K562 (cell line): ENCODE results near the gene MMAB. TPM values are rescaled to one million over a fixed set of nuclear protein-coding genes. Genes with fewer than 3 reads are reported as not detected.

Source experiments
- ATAC-seq: fragments of 200-7000 bp; cut with Tn5 transposase; 3 replicates; pipeline ENCODE4 v1.9.1; 2020; ENCODE audit warnings: moderate library complexity
- BruUV-seq: library from RNA; stranded (reverse); fragments of 400-500 nt; replicated peaks from 2 replicates; lab custom pipeline; 2021; lab: Mats Ljungman, UMichigan
- CTCF ChIA-PET: fragments of 300-600 bp; formaldehyde crosslinking; extraction: SDS; loops from one replicate; lab custom pipeline; 2021; ENCODE audit warnings: low intra/inter-chr PET ratio; lab: Yijun Ruan, JAX
- POLR2A ChIA-PET: fragments of 300-600, 350-650 bp; sonication (Branson Sonifier 250); formaldehyde crosslinking; extraction: SDS; loops from one replicate; lab custom pipeline; 2021; ENCODE audit warnings: antibody characterized with exemption, inconsistent platforms; lab: Yijun Ruan, JAX
- DNase-seq, 4 experiments: peaks; one replicate each; pipeline versions ENCODE4 v3.0.0 to v3.0.0-alpha.2; 2011 to 2018; ENCODE audit warnings: low spot score in 3 of 4, mixed read lengths in 3 of 4; ENCODE audit errors: extremely low read depth in 1 of 4
- FAIRE-seq: peaks from 2 replicates; lab custom pipeline; 2011; peaks lifted over from hg19 to GRCh38; lab: Jason Lieb, UNC
- H2AFZ ChIP-seq: 2 replicates; pipeline ENCODE4 v1.6.0; 2011; ENCODE audit warnings: low read depth, low read length, control low read depth, inconsistent platforms
- H3K27ac ChIP-seq: fragments of 200-600 bp; 3 replicates; pipeline ENCODE4 v1.8.0; 2011; ENCODE audit warnings: low read depth, mild to moderate bottlenecking, control low read depth, inconsistent platforms, low read length, moderate library complexity, mixed read lengths; ENCODE audit errors: extremely low read depth
- H3K27me3 ChIP-seq, 2 experiments: fragments of 300-600 bp in 1 of 2; 2 replicates in 1 of 2; 3 replicates in 1 of 2; pipeline versions ENCODE4 v1.6.0 to v1.8.0; 2011; ENCODE audit warnings: inconsistent platforms in 2 of 2, low read length in 2 of 2, mild to moderate bottlenecking in 1 of 2, mixed read lengths in 1 of 2, moderate library complexity in 1 of 2; ENCODE audit not compliant: control insufficient read depth in 2 of 2, insufficient read depth in 2 of 2
- H3K36me3 ChIP-seq: fragments of 300-600 bp; 3 replicates; pipeline ENCODE4 v1.8.0; 2011; ENCODE audit warnings: mild to moderate bottlenecking, low read length, inconsistent platforms; ENCODE audit not compliant: control insufficient read depth, insufficient read depth
- H3K4me1 ChIP-seq, 2 experiments: fragments of 200-600 bp in 1 of 2; replicated peaks in 1 of 2; 2 replicates in 1 of 2; 3 replicates in 1 of 2; pipeline versions ENCODE4 v1.5.1 to v1.8.0; 2011; ENCODE audit warnings: inconsistent platforms in 2 of 2, low read length in 2 of 2, mild to moderate bottlenecking in 1 of 2, mixed read lengths in 1 of 2, moderate library complexity in 1 of 2; ENCODE audit not compliant: control insufficient read depth in 2 of 2, insufficient read depth in 2 of 2
- H3K4me2 ChIP-seq: 2 replicates; pipeline ENCODE4 v1.6.1; 2011; ENCODE audit warnings: low read length, control low read depth, inconsistent platforms, mixed read lengths; ENCODE audit not compliant: insufficient read depth
- H3K4me3 ChIP-seq: fragments of 200-600 bp; sonication (generic), shearing (Covaris generic); 2 replicates; pipeline ENCODE4 v1.5.1; 2016; ENCODE audit warnings: control low read depth, inconsistent platforms
- H3K79me2 ChIP-seq: fragments of 200-600 bp; 3 replicates; pipeline ENCODE4 v1.8.0; 2011; ENCODE audit warnings: low read length, inconsistent platforms; ENCODE audit not compliant: control insufficient read depth, insufficient read depth
- H3K9ac ChIP-seq, 2 experiments: 2 replicates each; pipeline versions ENCODE4 v1.6.0 to v1.6.1; 2011; ENCODE audit warnings: low read depth in 2 of 2, low read length in 2 of 2, control low read depth in 1 of 2, inconsistent platforms in 1 of 2, mild to moderate bottlenecking in 1 of 2, mixed read lengths in 1 of 2; ENCODE audit not compliant: insufficient read depth in 1 of 2
- H3K9me1 ChIP-seq: one replicate; pipeline ENCODE4 v1.6.0; 2011; ENCODE audit warnings: inconsistent platforms, mild to moderate bottlenecking, low read length, moderate library complexity; ENCODE audit not compliant: control insufficient read depth, insufficient read depth
- H3K9me3 ChIP-seq: replicated peaks from 2 replicates; pipeline ENCODE4 v1.5.1; 2011; ENCODE audit warnings: low read depth, low read length, inconsistent platforms; ENCODE audit not compliant: control insufficient read depth, insufficient read depth
- H4K20me1 ChIP-seq: replicated peaks from 2 replicates; pipeline ENCODE4 v1.6.1; 2011; ENCODE audit warnings: low read length, inconsistent platforms, mixed read lengths; ENCODE audit not compliant: control insufficient read depth, insufficient read depth
- AFF1 ChIP-seq, 2 experiments: fragments of 450-650 bp; IDR thresholded peaks; 2 replicates each; pipeline ENCODE4 v1.6.1; 2018; ENCODE audit warnings: mild to moderate bottlenecking in 2 of 2, low read depth in 1 of 2; ENCODE audit not compliant: partially characterized antibody in 2 of 2
- FOS ChIP-seq: IDR thresholded peaks from 3 replicates; pipeline ENCODE4 v1.6.1; 2011; ENCODE audit not compliant: insufficient read length; ENCODE audit errors: extremely low read depth
- L3MBTL2 ChIP-seq: fragments of 450-650 bp; IDR thresholded peaks from 2 replicates; pipeline ENCODE4 v1.6.1; 2016; ENCODE audit warnings: mild to moderate bottlenecking, moderate library complexity
- LEF1 ChIP-seq: fragments of 450-650 bp; IDR thresholded peaks from 2 replicates; pipeline ENCODE4 v1.6.1; 2016; ENCODE audit warnings: mild to moderate bottlenecking
- NFE2L1 ChIP-seq: fragments of 450-650 bp; IDR thresholded peaks from 2 replicates; pipeline ENCODE4 v1.6.1; 2016; ENCODE audit warnings: missing genetic modification characterization, low read depth, mild to moderate bottlenecking, missing compliant biosample characterization, moderate library complexity, borderline replicate concordance
- NR0B1 ChIP-seq: fragments of 450-650 bp; IDR thresholded peaks from one replicate; pipeline ENCODE4 v1.6.1; 2018; ENCODE audit warnings: mild to moderate bottlenecking, moderate library complexity; ENCODE audit not compliant: partially characterized antibody
- RHOXF2B ChIP-seq: fragments of 250-450 bp; sonication (Bioruptor Pico); conservative IDR thresholded peaks from 2 replicates; pipeline ENCODE4 v1.5.1; 2021
- TAF7 ChIP-seq: fragments of 450-650 bp; IDR thresholded peaks from 2 replicates; pipeline ENCODE4 v1.6.1; 2016; ENCODE audit warnings: missing genetic modification characterization, missing compliant biosample characterization
- ZNF224 ChIP-seq: sonication (generic); formaldehyde crosslinking; IDR thresholded peaks from 2 replicates; pipeline ENCODE4 v1.8.0; 2022; ENCODE audit warnings: mild to moderate bottlenecking, missing genetic modification reagents
- ZNF398 ChIP-seq: fragments of 250-450 bp; sonication (Bioruptor Pico); IDR thresholded peaks from 2 replicates; pipeline ENCODE4 v1.8.0; 2021; ENCODE audit warnings: moderate library complexity, mild to moderate bottlenecking, inconsistent platforms
- WGBS: fragments of 100-300 bp; shearing (Covaris generic); methylation state at CpG from one replicate; pipeline ENCODE4 v1.1.6; 2016; ENCODE audit warnings: low coverage, mixed read lengths; ENCODE audit not compliant: insufficient coverage; ENCODE audit errors: missing lambda C conversion rate; 5-methylcytosine and 5-hydroxymethylcytosine counted together
- in situ Hi-C: fragments of 300-500 bp; cut with MboI; formaldehyde crosslinking; loops from 4 replicates; pipeline ENCODE4 v1.15.0; 2018; ENCODE audit warnings: inconsistent platforms, mixed read lengths
- intact Hi-C: fragments of 100-400 bp; cut with micrococcal nuclease; formaldehyde crosslinking; loops from 2 replicates; pipeline ENCODE4 v1.14.2; 2022
- polyA plus RNA-seq, 8 experiments: library from polyadenylated mRNA; depleted of rRNA in 4 of 8; stranded (reverse) in 5 of 8; unstranded in 3 of 8; fragments of >200 nt; fragmentation: Nextera tagmentation in 2 of 8; fragmentation: Illumina TruSeq in 1 of 8; extraction: Ambion mirVana in 2 of 8; extraction: Trizol in 1 of 8; gene quantifications; 2 replicates each; pipeline versions ENCODE4 v1.2.1 to v1.2.3, GENCODE V29; 2011 to 2014; ENCODE audit warnings: inconsistent platforms in 1 of 8, missing spikeins in 1 of 8
- total RNA-seq, 7 experiments: library from RNA; depleted of rRNA in 6 of 7; stranded (reverse); fragments of >200 nt in 6 of 7; fragmentation: Illumina TruSeq in 2 of 7; extraction: Trizol in 2 of 7; gene quantifications; 2 replicates each; pipeline versions ENCODE4 v1.2.1 to v1.2.3, GENCODE V29; 2011 to 2021; ENCODE audit warnings: low replicate concordance in 1 of 7
- TF ChIP-seq, protein P1 (sequence below): sonication (generic); IDR thresholded peaks from 2 replicates; pipeline ENCODE4 v1.6.1; 2016

Gene MMAB
- total and polyA plus RNA-seq, 9 of the 15 experiments (the other 6 are each of a cell fraction or from before 2014, with no cell fraction given) = 9.5 to 76.1 (median 46.2) TPM

DNA sequence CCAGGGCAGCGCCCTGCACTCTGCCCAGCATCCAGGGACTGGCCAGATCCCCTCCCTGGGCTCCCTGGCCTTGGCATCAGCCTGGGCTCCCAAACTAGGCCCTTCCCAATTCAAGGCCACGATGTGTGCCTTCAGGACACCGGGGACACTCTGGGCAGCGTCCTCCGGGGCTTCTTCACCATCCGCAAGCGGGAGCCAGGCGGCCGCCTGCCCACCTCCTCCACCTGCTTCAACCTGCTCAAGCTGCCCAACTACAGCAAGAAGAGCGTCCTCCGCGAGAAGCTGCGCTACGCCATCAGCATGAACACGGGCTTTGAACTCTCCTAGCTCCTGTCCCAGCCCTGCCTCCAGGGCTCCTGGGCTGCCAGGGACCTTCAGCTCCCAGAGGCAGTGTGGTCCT lies 38.8 kb downstream of the MMAB start (continued):
- no peak for TF ChIP-seq NR0B1
- TF ChIP-seq L3MBTL2 = no peak

DNA sequence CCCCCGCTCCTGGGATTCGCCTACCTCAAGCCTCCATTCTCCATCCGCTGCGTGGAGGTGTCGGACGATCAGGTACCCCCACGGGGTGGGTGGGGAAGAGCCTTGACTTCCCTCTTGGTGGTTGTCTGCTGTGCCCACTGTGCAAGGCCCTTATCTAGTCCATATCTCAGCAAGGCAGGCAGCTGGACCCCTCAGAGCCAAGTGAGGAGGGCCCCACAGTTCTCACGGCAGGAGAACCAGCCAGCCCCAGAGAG lies 39.9 kb downstream of the MMAB start:
- POLR2A ChIA-PET = interaction anchor here (0.5 to 1.7 kb wide), 3 partner anchors 9 to 186 kb away, joined by 3 to 11 read pairs (median 4); no protein-coding TSS in a partner anchor
- WGBS = 80% methylated on average over 8 of the region's 8 CpGs
- Histone ChIP-seq H3K4me2 (no peak overlapping the region), H2AFZ (no peak overlapping the region), H4K20me1 (peaks cover 10% of the 10 kb centered on the region; the same call in 1 of the 2 replicates), H3K27me3 (peaks cover 4 to 13% of the 10 kb centered on the region in 2 experiments; a peak in 4 of 5 replicates), H3K4me3 (no peak overlapping the region), H3K9ac (0 out of 4 replicates have a peak overlapping the region, but pooled peaks of 1 of the 2 experiments have one; percentile 9), H3K9me1 (no peaks in the 10 kb centered on the region), H3K4me1 (peaks cover 0 to 5% of the 10 kb centered on the region in 2 experiments; a peak in 2 of 5 replicates), H3K9me3 (no peaks in the 10 kb centered on the region), H3K79me2 (no peaks in the 10 kb centered on the region), H3K27ac (no peak overlapping the region), H3K36me3 (peaks cover 11% of the 10 kb centered on the region)
- no peak for FAIRE-seq
- CTCF ChIA-PET = no interaction called here
- intact Hi-C loops (no loop called here), in situ Hi-C loops (no loop called here)
- ATAC-seq = no peak
- TF ChIP-seq ZNF224 (CRISPR knock-in tag) (no peak), TAF7 (tag) (no peak), FOS (no peak), NFE2L1 (tag) (no peak), AFF1 (IDR thresholded peaks at IDR 0.05; ENCODE audit: low read depth in 1 of 2, partially characterized antibody in 2 of 2) (no peak), ZNF398 (no peak), LEF1 (no peak), RHOXF2B (no peak)
- TF ChIP-seq, protein P1, sequence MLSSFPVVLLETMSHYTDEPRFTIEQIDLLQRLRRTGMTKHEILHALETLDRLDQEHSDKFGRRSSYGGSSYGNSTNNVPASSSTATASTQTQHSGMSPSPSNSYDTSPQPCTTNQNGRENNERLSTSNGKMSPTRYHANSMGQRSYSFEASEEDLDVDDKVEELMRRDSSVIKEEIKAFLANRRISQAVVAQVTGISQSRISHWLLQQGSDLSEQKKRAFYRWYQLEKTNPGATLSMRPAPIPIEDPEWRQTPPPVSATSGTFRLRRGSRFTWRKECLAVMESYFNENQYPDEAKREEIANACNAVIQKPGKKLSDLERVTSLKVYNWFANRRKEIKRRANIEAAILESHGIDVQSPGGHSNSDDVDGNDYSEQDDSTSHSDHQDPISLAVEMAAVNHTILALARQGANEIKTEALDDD = no peak
- DNase-seq = no peak
- no TSS peak for BruUV-seq
